ENCODE data around the gene TUBB1. TPM values are rescaled to one million over a fixed set of nuclear protein-coding genes. Genes with fewer than 3 reads are reported as not detected.
A peak's percentile ranks its signal among the peaks of the same experiment; 100 is the strongest.

The TUBB1 gene
- total and polyA plus RNA-seq, 11 donors, result 0.07 to 0.64 (median 0.22) TPM; not detected in 1

- TF ChIP-seq, protein P1, sequence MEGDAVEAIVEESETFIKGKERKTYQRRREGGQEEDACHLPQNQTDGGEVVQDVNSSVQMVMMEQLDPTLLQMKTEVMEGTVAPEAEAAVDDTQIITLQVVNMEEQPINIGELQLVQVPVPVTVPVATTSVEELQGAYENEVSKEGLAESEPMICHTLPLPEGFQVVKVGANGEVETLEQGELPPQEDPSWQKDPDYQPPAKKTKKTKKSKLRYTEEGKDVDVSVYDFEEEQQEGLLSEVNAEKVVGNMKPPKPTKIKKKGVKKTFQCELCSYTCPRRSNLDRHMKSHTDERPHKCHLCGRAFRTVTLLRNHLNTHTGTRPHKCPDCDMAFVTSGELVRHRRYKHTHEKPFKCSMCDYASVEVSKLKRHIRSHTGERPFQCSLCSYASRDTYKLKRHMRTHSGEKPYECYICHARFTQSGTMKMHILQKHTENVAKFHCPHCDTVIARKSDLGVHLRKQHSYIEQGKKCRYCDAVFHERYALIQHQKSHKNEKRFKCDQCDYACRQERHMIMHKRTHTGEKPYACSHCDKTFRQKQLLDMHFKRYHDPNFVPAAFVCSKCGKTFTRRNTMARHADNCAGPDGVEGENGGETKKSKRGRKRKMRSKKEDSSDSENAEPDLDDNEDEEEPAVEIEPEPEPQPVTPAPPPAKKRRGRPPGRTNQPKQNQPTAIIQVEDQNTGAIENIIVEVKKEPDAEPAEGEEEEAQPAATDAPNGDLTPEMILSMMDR (IDR thresholded peaks at IDR 0.05), result no peak
- no peak for TF ChIP-seq POLR2A (IDR thresholded peaks at IDR 0.05)
- peaks cover 0 to 14% (median 0%) of the 10 kb centered on the region in 12 donors for H3K4me1 ChIP-seq
- 87 to 89% (median 89%) methylated on average over 22 to 23 of the region's 23 CpGs for WGBS, 4 donors
- H3K4me3 ChIP-seq, result no peak overlapping the region
- no peaks in the 10 kb centered on the region for H3K9me3 ChIP-seq
- peaks cover 7 to 100% (median 100%) of the 10 kb centered on the region in 9 donors for H3K36me3 ChIP-seq
- H3K27me3 ChIP-seq, result no peaks in the 10 kb centered on the region
- ATAC-seq (peak in 1 of 4 donors; percentile 7), DNase-seq (peak in 2 of 5 donors; percentile 13 to 17)
- peak overlapping the region in 2 of 12 donors; percentile 20 to 37 for H3K27ac ChIP-seq
- intact Hi-C loops (cut with DNase I), result no loop called here
These were observed 25.6 kb upstream of the TUBB1 start for GRCh38 chr20:58993332-58994248.

- Histone ChIP-seq H3K27me3 (no peaks in the 10 kb centered on the region), H3K4me3 (no peak overlapping the region), H3K4me1 (peaks cover 0 to 14% (median 0%) of the 10 kb centered on the region in 12 donors), H3K27ac (peak overlapping the region in 7 of 12 donors; percentile 13 to 48 (median 29)), H3K9me3 (no peaks in the 10 kb centered on the region), H3K36me3 (peaks cover 7 to 100% (median 100%) of the 10 kb centered on the region in 9 donors)
- 66 to 80% (median 73%) methylated on average over 17 of the region's 17 CpGs for WGBS, 4 donors
- TF ChIP-seq, protein P1 (IDR thresholded peaks at IDR 0.05), result no peak
- TF ChIP-seq POLR2A (IDR thresholded peaks at IDR 0.05), result no peak
- DNase-seq (peak in 2 of 5 donors; percentile 21 to 48), ATAC-seq (peak in 1 of 4 donors; percentile 31)
- intact Hi-C loops (cut with DNase I), result no loop called here
These were observed 24.7 kb upstream of the TUBB1 start for GRCh38 chr20:58994390-58995159.

DNA sequence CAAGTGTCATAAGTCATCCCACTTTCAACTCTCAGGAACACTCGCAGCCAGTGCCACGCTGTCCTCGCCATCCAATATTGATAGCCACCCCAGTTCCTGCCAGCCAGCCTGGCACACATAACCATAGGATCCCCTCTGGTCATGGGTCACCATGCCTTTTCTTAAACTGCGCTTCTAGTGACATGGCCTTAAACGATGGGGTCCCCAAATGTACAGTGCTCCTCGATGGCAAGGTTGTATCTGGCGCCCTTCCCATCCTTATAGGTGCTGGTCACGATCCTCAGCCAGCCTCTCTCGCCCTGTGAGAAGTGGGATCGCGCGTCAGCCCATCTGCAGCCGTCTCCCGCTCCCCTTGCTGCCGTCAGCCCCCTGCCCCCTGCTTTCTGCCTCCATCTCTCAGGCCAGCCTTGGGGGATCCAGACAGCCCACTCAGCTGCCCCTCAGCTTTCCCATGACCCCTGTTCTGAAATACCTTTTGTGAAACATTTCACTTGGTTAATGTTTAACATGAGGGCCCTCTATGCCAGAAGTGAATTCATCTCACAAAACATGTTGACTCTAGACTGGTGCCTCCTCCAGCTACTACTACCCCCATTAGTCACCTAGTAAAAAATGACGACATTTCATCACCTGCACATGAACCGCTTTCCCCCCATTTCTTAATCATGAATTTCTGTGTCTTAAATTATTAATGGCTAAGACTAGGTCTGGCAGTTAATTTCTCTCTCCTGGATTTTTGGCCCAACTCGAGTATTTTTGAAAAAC, 23.6 kb upstream of the TUBB1 start:
- TF ChIP-seq POLR2A (IDR thresholded peaks at IDR 0.05), result no peak
- TF ChIP-seq, protein P1 (IDR thresholded peaks at IDR 0.05), result no peak

More for the DNA sequence above, 23.6 kb upstream of the TUBB1 start:
- intact Hi-C loops (cut with DNase I), result no loop called here
- Histone ChIP-seq H3K9me3 (no peaks in the 10 kb centered on the region), H3K27me3 (no peaks in the 10 kb centered on the region), H3K4me1 (peaks cover 0 to 14% (median 0%) of the 10 kb centered on the region in 12 donors), H3K27ac (peak overlapping the region in 2 of 12 donors; percentile 32 to 37), H3K4me3 (no peak overlapping the region), H3K36me3 (peaks cover 6 to 100% (median 99%) of the 10 kb centered on the region in 9 donors)
- DNase-seq (peak in 2 of 5 donors; percentile 19 to 20), ATAC-seq (peak in 1 of 4 donors; percentile 8)
- 88 to 91% (median 90%) methylated on average over 18 of the region's 18 CpGs for WGBS, 4 donors
